Hematopoietic multipotent progenitor cell treated with erythropoietin and hydrocortisone succinate and interleukin-3 and kit ligand, for 6 days (in vitro differentiated cells): ENCODE measurements around the gene MMEL1.
"Not testable (repeated sequence)": the region's sequence is repeated elsewhere in the genome, so short reads cannot be mapped to it uniquely, and the experiment has no call there.

Experiments
- DNase-seq: peaks from one replicate; pipeline ENCODE4 v3.0.0-alpha.2; 2015

The MMEL1 gene

GRCh38 chr1:2632561-2633361 is at the start of gene MMEL1:
MMEL1 (minus strand) TSS chr1:2633016; CDS start chr1:2629484, 3,532 bp downstream.
- DNase-seq = no peak

- not testable (repeated sequence) for DNase-seq
Observed at GRCh38 chr1:2676726-2677125, 43.9 kb upstream of the MMEL1 start.

DNA sequence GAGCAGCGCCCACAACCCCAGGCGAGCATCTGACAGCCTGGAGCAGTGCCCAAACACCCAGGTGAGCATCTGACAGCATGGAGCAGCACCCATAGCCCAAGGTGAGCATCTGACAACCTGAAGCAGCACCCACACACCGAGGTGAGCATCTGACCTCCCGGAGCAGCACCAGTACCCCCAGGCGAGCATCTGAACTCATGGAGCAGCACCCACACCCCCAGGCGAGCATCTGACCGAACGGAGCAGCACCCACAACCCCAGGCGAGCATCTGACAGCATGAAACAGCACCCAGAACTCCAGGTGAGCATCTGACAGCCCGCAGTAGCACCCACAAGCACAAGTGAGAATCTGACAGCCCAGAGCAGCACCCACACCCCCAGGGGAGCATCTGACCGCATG is 38.8 kb upstream of the MMEL1 start:
- DNase-seq = not testable (repeated sequence)

GRCh38 chr1:2659806-2660205 is 27.0 kb upstream of the MMEL1 start:
- not testable (repeated sequence) for DNase-seq

GRCh38 chr1:2657909-2658308 is 25.1 kb upstream of the MMEL1 start:
- not testable (repeated sequence) for DNase-seq

- DNase-seq = not testable (repeated sequence)
Observed at GRCh38 chr1:2657124-2657523, 24.3 kb upstream of the MMEL1 start.

GRCh38 chr1:2655598-2656434 is 23.0 kb upstream of the MMEL1 start:
- DNase-seq = not testable (repeated sequence)

DNA sequence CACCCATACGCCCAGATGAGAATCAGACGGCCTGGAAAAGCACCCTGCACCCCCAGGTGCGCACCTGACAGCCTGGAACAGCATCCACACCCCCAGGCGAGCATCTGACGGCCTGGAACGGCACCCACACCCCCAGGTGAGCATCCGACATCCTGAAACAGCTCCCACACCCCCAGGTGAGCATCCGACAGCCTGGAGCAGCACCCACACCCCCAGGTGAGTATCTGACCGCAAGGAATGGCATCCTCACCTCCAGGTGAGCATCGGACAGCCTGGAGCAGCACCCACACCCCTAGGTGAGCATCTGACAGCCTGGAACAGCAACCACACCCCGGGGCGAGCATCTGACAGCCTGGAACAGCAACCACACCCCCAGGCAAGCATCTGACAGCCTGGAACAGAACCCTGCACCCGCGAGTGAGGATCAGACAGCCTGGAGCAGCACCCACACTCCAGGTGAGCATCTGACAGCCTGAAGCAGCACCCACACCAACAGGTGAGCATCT is 21.7 kb upstream of the MMEL1 start:
- DNase-seq = peak; percentile 19

GRCh38 chr1:2653741-2654442 is 21.1 kb upstream of the MMEL1 start:
- DNase-seq = not testable (repeated sequence)

DNA sequence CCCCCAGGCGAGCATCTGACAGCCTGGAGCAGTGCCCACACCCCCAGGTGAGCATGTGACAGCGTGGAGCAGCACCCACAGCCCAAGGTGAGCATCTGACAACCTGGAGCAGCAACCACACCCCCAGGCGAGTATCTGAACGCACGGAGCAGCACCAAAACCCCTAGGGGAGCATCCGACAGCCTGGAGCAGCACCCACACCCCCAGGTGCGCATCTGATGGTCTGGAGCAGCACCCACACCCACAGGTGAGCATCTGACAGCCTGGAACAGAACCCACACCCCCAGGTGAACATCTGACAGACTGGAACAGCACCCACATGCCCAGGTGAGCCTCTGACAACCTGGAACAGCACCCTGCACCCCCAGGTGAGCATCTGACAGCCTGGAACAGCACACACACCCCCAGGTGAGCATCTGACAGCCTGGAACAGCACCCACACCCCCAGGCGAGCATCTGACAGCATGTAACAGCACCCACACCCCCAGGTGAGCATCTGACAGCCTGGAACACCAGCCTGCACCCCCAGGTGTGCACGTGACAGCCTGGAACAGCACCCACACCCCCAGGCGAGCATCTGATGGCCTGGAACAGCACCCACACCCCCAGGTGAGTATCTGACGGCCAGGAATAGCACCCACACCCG is 20.2 kb upstream of the MMEL1 start:
- DNase-seq = not testable (repeated sequence)

GRCh38 chr1:2652152-2652925 is 19.5 kb upstream of the MMEL1 start:
- not testable (repeated sequence) for DNase-seq

DNA sequence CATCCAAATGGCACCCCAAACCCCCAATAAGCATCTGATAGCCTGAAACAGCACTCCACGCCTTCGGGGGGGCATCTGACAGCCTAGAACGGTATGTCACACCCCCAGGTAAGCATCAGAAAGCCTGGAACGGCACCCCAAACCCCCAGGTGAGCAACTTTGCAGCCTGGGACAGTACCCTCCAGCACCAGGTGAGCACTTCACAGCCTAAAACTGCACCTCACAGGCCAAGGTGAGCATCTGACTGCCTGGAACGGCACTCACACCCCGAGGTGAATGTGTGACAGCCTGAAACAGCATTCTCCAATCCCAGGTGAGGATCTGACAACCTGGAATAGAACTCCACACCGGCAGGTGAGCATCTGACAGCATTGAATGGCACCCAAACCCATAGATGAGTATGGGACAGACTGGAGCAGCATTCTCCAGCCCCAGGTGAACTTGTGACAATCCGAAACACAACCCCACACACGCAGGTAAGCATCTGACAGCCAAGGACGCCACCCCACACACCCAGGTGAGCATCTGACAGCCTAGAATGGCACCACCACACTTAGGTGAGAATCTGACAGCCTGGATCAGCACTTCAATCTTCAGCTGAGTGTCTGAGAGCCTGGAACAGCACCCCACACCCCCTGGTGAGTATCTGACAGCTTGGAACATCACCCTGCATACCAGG is 18.3 kb upstream of the MMEL1 start:
- DNase-seq = no peak

DNA sequence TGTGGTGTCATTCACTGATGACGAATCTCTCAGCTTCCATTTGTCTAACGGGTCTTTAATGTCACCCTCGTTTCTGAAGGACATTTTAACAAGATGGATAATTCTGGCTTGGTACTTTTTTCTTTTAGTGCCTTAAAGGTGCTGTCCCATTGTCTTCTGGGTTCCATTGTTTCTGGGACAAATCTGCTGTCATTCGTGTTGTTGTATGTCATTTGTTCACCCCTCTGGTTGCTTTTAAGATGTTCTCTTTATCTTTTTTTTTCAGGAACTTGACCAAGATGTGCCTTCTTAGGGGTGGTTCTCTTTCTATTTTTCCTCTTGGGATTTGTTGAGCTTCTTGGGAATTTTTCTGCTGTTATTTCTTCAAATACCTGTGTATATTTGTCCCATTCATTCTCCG is 14.0 kb upstream of the MMEL1 start:
- DNase-seq = no peak

DNA sequence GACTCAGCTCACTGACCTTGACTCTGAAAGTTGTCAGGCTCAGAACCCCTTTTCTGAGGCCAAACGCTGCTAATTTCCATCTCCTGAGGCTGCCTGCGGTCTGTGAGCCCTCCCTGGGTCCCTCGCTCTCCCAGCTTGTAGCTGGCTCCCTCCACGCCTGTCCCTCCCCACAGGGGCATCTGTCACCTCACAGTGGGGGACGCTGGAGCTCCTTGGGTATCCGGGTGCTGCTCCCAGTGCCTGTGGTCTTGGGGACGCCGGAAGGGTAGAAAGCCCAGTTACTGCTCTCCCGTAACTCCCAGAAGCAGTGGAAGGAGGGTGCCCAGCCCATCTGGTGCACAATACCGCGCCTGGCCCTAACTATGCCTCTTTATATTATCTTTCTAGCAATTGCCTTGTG is 13.0 kb upstream of the MMEL1 start:
- no peak for DNase-seq

DNA sequence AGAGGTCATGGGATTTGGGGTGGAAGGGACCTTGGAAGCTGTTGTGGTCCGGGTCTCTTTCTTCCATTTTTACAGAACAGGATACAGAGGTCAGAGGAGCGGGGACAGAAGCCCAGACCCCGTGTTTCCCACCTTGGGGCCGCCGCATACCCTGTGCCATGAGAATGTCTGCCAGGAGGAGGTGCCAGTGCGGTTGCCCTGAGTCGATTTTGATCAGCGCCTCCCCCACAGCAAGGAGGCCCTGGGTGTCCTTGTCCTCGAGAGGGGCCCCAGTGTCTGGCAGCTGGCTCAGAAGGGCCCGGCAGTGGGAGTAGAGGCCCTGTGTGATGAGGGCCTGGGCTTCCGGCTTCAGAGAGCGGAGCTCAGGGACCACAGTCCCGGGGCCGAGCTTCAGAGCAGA is 12.3 kb upstream of the MMEL1 start:
- no peak for DNase-seq

DNA sequence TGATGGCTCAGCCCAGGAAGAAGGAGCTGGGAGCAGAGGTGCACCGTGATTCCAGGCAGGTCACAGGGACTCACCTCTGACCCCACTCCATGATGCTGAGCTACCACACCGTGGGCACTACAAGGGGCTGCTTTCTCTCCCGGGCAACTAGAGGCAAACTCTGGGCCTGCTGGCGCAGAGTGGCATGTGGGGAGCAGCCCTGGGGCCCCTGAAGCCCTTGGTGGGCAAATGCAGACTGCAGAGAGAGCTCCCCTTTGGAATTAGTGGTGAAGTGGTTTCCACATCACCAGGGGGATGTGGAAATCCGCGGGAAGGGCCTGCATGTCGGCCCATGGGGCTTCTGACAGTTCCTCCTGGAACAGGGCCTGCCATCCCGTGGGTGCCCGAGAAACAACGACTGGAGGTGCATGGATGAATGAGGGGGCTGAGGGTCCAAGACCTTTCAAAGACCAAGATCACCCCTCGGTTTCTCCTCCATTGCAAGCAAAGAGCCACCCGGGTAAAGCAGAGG is 11.8 kb upstream of the MMEL1 start:
- DNase-seq = no peak

GRCh38 chr1:2644171-2644570 is 11.4 kb upstream of the MMEL1 start:
- no peak for DNase-seq

DNA sequence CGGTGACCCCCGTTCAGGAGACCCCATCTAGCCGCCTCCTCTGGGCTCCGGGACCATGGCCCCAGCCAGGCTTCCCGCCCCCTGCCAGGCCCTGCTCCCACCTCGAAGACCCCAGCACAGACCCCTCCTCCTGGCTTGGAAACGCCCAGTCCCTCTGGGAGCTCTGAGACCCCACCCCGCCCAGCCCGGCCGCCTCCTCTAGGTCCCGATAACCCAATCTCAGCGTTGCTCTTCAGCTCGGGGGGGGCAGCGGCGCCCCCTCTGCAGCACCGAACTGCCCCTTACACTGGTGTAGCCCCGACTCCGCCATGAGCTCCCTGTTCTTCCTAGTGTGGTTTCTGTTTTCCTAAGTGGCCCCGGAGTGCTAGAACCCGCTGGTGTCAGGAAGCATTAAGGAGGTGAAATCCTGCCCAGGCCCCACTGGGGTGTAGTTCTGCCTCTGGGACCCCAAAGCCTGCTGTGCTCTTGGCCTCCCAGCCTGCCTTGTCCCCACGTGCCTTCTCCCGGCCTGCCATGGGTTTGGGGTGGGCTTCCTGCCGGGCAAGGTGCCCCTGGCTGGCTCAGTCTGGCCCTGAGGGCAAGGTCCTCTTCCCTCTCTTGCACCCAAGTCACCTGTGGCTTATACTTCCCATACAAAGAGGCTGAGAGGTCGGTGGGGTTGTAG is 10.7 kb upstream of the MMEL1 start:
- DNase-seq = no peak

DNA sequence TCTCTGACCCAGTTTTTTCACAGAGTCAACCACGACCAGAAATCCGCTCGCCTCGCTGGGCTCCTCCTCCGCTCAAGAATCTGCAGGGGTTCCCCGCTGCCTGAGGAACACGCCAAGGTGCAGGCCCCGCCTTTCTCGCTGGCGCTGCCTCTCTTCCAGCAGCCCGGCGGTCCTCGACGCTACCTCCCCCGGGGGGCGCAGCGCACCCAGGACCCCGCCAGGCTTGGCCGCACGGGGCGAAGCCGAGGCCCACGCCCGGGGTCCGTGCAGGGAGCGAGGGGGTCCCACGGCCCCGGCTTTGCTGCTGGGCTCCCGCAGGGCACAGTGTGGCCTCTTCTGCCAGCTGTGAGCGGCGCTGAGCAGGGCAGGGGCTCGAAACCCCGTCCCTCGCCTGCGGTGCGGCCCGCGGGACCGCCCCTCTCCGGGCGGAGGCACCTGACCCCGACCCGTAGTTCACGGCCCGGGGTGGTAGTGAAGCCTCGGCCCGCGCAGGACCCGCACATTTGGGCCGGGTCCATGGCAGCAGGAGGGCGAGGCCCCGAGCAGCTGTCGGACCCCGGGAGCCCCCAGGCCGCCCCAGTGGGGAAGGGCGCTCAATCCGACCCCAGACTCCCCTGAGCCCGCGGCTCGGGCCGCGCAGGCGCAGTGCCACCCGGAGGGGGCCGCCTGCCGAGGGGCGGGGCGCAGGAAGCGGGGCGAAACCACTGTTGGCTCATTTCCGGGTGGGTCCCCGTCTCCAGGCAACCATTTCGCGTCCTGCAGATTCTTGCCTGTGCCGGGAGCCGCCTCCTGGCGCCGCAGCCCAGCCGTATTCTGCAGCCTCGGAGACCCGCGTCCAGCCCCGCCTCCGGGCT is 10.0 kb upstream of the MMEL1 start:
- DNase-seq = peak; percentile 96
